HepG2 (cell line): ENCODE measurements around the gene NTSR2.

Source experiments
- ADNP ChIP-seq: sonication (generic); formaldehyde crosslinking; IDR thresholded peaks from 2 replicates; pipeline ENCODE4 v1.4.0; 2020; ENCODE audit warnings: missing genetic modification reagents
- MAZ ChIP-seq, 2 experiments: sonication (generic) in 1 of 2; formaldehyde crosslinking in 1 of 2; IDR thresholded peaks; 2 replicates each; pipeline versions ENCODE4 v1.5.0 to v1.6.1; 2012 to 2020; ENCODE audit warnings: low read depth in 2 of 2, mild to moderate bottlenecking in 2 of 2, borderline replicate concordance in 1 of 2, improper control_type of control experiment in 1 of 2, low read length in 1 of 2, missing genetic modification reagents in 1 of 2, moderate library complexity in 1 of 2
- NR2C2 ChIP-seq: sonication (generic); formaldehyde crosslinking; IDR thresholded peaks from 2 replicates; pipeline ENCODE4 v1.4.0; 2020; ENCODE audit warnings: missing genetic modification reagents, mild to moderate bottlenecking, moderate library complexity, borderline replicate concordance
- TGIF2 ChIP-seq: IDR thresholded peaks from 2 replicates; pipeline ENCODE4 v1.6.1; 2016; ENCODE audit warnings: control low read depth, missing compliant biosample characterization
- TF ChIP-seq, protein P1 (sequence below): sonication (generic); formaldehyde crosslinking; IDR thresholded peaks from 2 replicates; pipeline ENCODE4 v1.5.0; 2020; ENCODE audit warnings: mild to moderate bottlenecking, missing genetic modification reagents, moderate library complexity
- TF ChIP-seq, protein P2 (sequence below): sonication (generic); formaldehyde crosslinking; IDR thresholded peaks from 2 replicates; pipeline ENCODE4 v1.5.1; 2020; ENCODE audit warnings: mild to moderate bottlenecking, missing genetic modification reagents, borderline replicate concordance

DNA sequence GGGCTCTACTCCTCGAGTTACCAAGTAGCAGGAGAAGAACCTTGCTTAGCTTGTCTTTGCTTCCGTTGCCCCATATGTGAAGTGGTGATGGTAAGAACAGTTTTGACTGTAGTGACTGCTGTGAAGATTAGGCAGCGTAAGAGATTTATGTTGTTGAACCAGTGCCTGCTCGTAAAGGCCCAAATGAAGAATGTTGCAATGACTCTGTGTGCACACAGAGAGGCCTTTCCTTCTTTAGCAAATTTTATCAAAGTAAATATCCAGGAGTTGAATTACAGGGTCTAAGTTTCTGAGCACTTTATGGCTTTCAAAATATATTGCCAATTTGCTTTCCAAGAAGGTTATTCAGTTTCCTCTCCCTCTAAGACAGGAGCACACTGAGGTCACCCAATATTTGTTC, 14.5 kb downstream of the NTSR2 start:
- TF ChIP-seq ADNP (CRISPR knock-in tag), result no peak
- TF ChIP-seq TGIF2 (CRISPR knock-in tag), result no peak
- TF ChIP-seq, protein P1, sequence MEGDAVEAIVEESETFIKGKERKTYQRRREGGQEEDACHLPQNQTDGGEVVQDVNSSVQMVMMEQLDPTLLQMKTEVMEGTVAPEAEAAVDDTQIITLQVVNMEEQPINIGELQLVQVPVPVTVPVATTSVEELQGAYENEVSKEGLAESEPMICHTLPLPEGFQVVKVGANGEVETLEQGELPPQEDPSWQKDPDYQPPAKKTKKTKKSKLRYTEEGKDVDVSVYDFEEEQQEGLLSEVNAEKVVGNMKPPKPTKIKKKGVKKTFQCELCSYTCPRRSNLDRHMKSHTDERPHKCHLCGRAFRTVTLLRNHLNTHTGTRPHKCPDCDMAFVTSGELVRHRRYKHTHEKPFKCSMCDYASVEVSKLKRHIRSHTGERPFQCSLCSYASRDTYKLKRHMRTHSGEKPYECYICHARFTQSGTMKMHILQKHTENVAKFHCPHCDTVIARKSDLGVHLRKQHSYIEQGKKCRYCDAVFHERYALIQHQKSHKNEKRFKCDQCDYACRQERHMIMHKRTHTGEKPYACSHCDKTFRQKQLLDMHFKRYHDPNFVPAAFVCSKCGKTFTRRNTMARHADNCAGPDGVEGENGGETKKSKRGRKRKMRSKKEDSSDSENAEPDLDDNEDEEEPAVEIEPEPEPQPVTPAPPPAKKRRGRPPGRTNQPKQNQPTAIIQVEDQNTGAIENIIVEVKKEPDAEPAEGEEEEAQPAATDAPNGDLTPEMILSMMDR (CRISPR knock-in tag), result no peak
- no peak for TF ChIP-seq NR2C2 (CRISPR knock-in tag)
- no peak for TF ChIP-seq MAZ (IDR thresholded peaks at IDR 0.05; ENCODE audit: borderline replicate concordance, low read depth, low read length)
- no peak for TF ChIP-seq MAZ (CRISPR knock-in tag; IDR thresholded peaks at IDR 0.05; ENCODE audit: low read depth)
- TF ChIP-seq, protein P2, sequence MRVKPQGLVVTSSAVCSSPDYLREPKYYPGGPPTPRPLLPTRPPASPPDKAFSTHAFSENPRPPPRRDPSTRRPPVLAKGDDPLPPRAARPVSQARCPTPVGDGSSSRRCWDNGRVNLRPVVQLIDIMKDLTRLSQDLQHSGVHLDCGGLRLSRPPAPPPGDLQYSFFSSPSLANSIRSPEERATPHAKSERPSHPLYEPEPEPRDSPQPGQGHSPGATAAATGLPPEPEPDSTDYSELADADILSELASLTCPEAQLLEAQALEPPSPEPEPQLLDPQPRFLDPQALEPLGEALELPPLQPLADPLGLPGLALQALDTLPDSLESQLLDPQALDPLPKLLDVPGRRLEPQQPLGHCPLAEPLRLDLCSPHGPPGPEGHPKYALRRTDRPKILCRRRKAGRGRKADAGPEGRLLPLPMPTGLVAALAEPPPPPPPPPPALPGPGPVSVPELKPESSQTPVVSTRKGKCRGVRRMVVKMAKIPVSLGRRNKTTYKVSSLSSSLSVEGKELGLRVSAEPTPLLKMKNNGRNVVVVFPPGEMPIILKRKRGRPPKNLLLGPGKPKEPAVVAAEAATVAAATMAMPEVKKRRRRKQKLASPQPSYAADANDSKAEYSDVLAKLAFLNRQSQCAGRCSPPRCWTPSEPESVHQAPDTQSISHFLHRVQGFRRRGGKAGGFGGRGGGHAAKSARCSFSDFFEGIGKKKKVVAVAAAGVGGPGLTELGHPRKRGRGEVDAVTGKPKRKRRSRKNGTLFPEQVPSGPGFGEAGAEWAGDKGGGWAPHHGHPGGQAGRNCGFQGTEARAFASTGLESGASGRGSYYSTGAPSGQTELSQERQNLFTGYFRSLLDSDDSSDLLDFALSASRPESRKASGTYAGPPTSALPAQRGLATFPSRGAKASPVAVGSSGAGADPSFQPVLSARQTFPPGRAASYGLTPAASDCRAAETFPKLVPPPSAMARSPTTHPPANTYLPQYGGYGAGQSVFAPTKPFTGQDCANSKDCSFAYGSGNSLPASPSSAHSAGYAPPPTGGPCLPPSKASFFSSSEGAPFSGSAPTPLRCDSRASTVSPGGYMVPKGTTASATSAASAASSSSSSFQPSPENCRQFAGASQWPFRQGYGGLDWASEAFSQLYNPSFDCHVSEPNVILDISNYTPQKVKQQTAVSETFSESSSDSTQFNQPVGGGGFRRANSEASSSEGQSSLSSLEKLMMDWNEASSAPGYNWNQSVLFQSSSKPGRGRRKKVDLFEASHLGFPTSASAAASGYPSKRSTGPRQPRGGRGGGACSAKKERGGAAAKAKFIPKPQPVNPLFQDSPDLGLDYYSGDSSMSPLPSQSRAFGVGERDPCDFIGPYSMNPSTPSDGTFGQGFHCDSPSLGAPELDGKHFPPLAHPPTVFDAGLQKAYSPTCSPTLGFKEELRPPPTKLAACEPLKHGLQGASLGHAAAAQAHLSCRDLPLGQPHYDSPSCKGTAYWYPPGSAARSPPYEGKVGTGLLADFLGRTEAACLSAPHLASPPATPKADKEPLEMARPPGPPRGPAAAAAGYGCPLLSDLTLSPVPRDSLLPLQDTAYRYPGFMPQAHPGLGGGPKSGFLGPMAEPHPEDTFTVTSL, result no peak
